SK-N-DZ (cell line): ENCODE results near the gene CHN1.
A peak's percentile ranks its signal among the peaks of the same experiment; 100 is the strongest.

Experiments used
- DNase-seq: peaks from one replicate; pipeline ENCODE4 v3.0.0-alpha.2; 2015; ENCODE audit warnings: low spot score

The CHN1 gene

GRCh38 chr2:174830561-174830960 is 174.6 kb downstream of the CHN1 start:
- no peak for DNase-seq

DNA sequence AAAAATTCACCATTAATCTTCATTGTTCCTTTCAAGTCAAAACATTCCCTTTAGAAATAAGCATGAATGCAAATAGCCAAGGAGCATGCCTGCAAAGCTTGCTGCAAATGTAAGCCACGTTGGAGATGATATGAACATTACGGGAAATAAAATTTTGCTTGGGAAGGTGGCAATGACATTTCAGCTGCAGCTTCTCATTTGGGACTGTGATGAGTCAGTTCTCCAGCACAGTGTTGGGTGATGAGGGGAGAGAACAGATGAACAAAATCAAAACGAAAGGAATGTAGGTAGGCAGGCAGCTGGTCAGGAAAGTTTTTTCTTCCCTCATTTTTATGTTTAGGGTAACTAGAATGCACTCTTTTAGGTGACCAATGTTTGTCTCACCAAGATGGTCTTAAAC is 175.6 kb downstream of the CHN1 start:
- DNase-seq = no peak

- peak; percentile 23 for DNase-seq
Measured at GRCh38 chr2:174827371-174828369, 177.5 kb downstream of the CHN1 start.

- DNase-seq = no peak
Measured at GRCh38 chr2:174826051-174826450, 179.1 kb downstream of the CHN1 start.

DNA sequence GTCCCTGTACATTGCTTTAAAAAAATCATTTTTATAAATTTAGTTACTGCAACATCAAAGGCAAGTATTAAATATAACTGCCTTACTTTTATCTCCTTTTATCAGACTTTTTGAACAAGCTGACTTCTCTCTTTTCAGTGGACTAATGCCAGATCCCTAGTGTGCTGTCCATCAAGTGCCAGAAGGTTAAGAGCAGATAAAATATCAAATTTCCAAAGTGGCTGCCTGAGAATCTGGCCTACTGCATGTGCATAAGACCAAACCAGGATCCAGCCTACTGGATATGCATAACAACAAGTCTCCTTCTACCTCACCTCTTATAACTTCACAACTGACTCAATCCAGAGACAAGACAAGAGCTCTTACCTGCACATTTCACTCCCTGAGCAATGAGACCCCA is 181.1 kb downstream of the CHN1 start:
- peak; percentile 42 for DNase-seq

- DNase-seq = no peak
Measured at GRCh38 chr2:174821628-174822027, 183.6 kb downstream of the CHN1 start.

DNA sequence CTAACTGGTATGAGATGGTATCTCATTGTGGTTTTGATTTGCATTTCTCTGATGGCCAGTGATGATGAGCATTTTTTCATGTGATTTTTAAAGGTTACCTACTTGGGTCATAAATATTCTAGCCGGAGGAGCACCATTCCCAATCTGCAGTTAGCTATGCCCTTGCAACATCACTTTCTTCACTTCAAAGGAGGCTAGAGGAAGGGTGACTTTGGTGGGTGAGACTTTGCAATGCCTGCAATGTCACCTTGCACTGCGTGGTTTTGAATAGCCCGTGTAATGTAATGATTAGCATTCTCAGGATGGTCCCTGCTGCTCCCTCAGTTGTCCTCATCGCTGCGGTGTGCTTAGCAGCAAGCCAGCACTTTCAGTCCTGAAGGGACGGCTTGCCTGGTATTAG is 184.8 kb downstream of the CHN1 start:
- no peak for DNase-seq

DNA sequence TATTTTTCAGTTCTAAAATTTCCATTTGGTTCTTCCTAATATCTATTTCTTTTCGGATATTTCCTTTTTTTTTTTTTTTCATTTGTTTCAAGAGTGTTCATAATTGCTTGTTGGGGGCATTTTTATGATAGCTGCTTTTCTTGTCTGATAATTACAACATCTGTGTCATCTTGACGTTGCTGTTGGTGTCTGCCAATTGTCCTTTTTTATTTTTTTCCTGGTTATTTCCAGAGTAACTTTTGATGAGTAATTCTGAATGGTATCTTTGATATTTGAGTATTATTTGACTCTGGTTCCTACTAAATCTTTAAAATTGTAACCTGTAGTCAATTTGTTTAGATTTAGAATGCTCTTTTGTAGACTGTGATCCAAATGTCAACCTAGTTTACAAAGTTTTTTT is 189.7 kb downstream of the CHN1 start:
- DNase-seq = no peak

- DNase-seq = no peak
Measured at GRCh38 chr2:174812037-174812436, 193.1 kb downstream of the CHN1 start.

- DNase-seq = no peak
Measured at GRCh38 chr2:174807931-174808330, 197.2 kb downstream of the CHN1 start.

- no peak for DNase-seq
Measured at GRCh38 chr2:174805803-174806202, 199.4 kb downstream of the CHN1 start.

- DNase-seq = no peak
Measured at GRCh38 chr2:174802459-174802858, 202.7 kb downstream of the CHN1 start.

DNA sequence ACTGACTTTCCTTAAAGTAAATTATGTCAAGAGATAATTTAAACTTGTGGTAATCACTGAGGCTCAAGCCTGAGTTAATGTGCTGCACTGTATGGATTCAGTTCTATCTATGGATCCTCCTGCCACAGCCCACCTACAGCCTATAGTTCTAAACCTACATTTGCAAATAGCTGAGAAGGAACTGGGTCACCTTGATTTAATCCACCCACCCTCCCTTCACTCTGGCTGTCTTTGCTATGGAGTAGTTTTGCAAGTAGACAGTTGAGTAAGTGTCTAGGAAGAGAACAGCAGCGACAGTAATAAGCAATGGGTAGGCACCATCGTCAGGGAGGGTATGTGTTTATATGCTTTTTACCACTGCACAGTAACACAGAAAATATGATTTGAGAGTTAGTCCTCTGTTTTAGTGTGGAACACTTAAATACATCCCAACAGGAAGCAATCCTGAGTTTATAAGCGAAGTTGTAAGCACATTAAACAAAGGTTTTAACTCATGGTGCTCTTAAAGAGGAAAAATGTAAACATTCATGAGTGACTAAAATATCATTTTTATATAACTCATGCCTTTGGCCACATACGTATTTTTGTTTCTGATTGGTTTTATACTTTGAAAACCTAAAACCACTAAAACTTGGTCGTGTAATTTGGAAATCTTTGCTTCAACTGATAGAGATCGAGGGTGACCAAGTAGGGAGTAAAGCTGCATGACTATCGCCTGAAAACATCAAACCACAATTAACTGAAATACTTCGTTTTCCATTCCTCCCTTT is 204.6 kb downstream of the CHN1 start:
- DNase-seq = no peak

- no peak for DNase-seq
Measured at GRCh38 chr2:174798801-174799200, 206.4 kb downstream of the CHN1 start.

DNA sequence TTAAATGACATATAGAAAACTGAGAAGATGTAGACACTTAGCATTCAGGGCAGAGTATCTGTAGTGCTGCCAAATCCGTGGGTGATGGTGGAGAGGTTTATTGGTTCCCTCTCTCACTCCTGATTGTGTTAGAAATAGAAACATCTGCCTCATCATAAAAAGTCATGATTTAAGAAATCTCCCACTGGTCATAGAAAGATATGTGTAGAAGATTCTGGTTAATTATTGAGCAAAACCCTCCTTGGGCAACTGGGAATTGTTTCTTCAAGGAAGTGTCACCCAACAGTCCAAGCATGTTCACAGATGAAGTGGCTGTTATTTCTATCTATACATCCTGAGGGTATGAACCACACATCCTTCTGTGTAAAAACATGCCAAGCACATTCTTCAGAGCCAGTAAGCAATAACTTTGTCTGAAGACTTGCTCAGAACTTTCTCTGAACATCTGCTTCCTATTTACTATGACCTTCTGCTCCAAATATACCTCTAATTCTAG is 207.4 kb downstream of the CHN1 start:
- no peak for DNase-seq

DNA sequence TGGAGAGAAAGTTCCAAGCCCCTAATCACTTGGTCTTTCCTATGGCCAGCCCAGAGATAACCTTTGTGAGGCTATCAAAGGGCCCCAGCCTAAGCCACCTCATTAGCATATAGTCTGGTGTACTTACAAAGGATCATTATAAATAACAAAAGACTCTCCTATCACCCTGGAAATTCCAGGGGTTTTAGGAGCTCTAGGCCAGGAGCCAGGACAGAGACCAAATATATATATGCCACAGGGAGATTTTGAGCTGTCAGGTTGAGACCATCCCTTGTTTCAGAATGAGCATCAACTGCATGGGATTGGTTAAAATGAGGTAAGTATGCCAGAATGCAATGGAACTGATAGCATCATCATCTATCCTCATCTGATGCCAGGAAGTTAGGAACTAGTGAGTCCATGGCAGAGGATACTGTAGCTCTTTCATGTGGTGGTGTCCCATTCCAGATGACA is 208.8 kb downstream of the CHN1 start:
- no peak for DNase-seq

DNA sequence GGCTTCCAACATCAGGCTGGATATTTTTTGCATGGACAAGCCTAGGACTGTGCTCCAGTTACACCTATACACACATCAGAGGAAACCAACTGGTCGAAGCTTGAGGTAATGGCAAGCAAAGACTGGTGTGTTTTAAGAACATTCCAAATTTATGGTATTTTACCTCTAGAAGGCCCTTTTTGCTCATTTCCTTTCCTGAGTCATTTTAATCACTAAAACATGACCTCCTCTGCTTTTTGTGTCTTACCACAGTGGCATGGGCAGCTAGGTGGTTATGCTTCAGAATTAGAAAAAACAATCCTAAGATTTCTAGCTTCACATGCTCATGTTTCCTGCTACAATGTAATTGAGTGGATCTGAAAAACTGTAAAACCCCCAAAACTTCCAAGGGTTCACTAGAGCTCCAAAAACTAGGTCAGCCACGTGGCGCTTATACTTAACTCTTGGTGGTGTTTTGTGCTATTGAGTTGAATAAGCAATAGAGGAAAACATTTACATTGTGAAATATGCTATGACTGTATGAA is 210.3 kb downstream of the CHN1 start:
- DNase-seq = no peak

- no peak for DNase-seq
Measured at GRCh38 chr2:174792309-174793025, 212.7 kb downstream of the CHN1 start.

- no peak for DNase-seq
Measured at GRCh38 chr2:174791746-174792280, 213.4 kb downstream of the CHN1 start.

GRCh38 chr2:174791020-174791419 is 214.2 kb downstream of the CHN1 start:
- no peak for DNase-seq

DNA sequence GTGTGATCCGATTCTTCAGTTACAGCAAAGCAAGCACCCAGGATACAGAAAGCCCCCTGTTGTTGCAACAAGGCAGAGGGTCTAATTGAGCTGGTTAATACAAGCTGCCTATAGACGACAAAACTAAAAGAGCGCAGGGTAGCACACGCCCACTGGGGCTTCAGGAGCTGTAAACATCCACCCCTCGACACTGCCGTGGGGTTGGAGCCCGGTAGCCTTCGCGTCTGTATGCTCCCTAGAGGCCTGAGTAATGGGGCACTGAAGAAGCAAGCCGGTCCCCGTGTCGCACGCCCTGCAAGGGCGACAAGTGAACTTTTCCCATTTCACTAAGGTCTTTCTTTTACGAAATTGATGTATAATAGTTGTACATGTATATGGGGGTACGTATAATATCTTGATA is 216.2 kb downstream of the CHN1 start:
- DNase-seq = no peak
